IPS DF 6.9 (cell line): ENCODE data around the gene ZNF48.

Experiments used
- DNase-seq: peaks from one replicate; pipeline ENCODE4 v3.0.0-alpha.2; 2013; ENCODE audit warnings: low read depth, low spot score
- H3K27ac ChIP-seq: one replicate; pipeline ENCODE4 v1.5.1; 2013; ENCODE audit warnings: low read length, control low read depth
- H3K27me3 ChIP-seq: 2 replicates; pipeline ENCODE4 v1.6.1; 2013; ENCODE audit warnings: mild to moderate bottlenecking, low read length; ENCODE audit not compliant: control insufficient read depth, insufficient read depth
- H3K36me3 ChIP-seq: 2 replicates; pipeline ENCODE4 v1.6.1; 2013; ENCODE audit warnings: low read length; ENCODE audit not compliant: control insufficient read depth, insufficient read depth
- H3K4me1 ChIP-seq: 2 replicates; pipeline ENCODE4 v1.6.1; 2013; ENCODE audit warnings: low read length; ENCODE audit not compliant: control insufficient read depth, insufficient read depth
- H3K4me3 ChIP-seq: 2 replicates; pipeline ENCODE4 v1.5.1; 2013; ENCODE audit warnings: mild to moderate bottlenecking, low read length
- H3K9me3 ChIP-seq: 2 replicates; pipeline ENCODE4 v1.6.1; 2013; ENCODE audit warnings: low read length, inconsistent platforms; ENCODE audit not compliant: control insufficient read depth, insufficient read depth
- WGBS: extraction: QIAGEN DNeasy Blood & Tissue Kit; methylation state at CpG from one replicate; pipeline ENCODE4 v1.1.7; 2013; ENCODE audit warnings: mixed read lengths, missing lambda C conversion rate; ENCODE audit not compliant: insufficient read length, insufficient coverage; 5-methylcytosine and 5-hydroxymethylcytosine counted together

The ZNF48 gene

GRCh38 chr16:30444231-30445148 lies 49.3 kb downstream of the ZNF48 start:
- no peak for DNase-seq
- Histone ChIP-seq H3K27ac (no peak overlapping the region), H3K36me3 (no peaks in the 10 kb centered on the region), H3K4me1 (no peaks in the 10 kb centered on the region; the same call in 1 of the 2 replicates), H3K9me3 (no peaks in the 10 kb centered on the region), H3K27me3 (no peaks in the 10 kb centered on the region), H3K4me3 (peak overlapping the region; percentile 59; the same call in 1 of the 2 replicates)
- WGBS = no CpG with 5 or more reads among the region's 29 CpGs

- no peaks in the 10 kb centered on the region for H3K27me3 ChIP-seq
- no peaks in the 10 kb centered on the region; the same call in 1 of the 2 replicates for H3K4me1 ChIP-seq
- no peaks in the 10 kb centered on the region for H3K9me3 ChIP-seq
- H3K36me3 ChIP-seq = no peaks in the 10 kb centered on the region
- no CpG with 5 or more reads among the region's 11 CpGs for WGBS
- DNase-seq = no peak
- H3K27ac ChIP-seq = no peak overlapping the region
- H3K4me3 ChIP-seq = peak overlapping the region; percentile 59; the same call in 1 of the 2 replicates
Measured at GRCh38 chr16:30445149-30445407, 49.9 kb downstream of the ZNF48 start.

GRCh38 chr16:30445408-30446202 lies 50.4 kb downstream of the ZNF48 start, which contains the start of gene SEPHS2:
SEPHS2 (minus strand) TSS chr16:30445874; CDS start chr16:30445727, 147 bp downstream.
- H3K27ac ChIP-seq = no peak within 1 kb of the TSS
- WGBS = no CpG with 5 or more reads among the region's 59 CpGs

GRCh38 chr16:30446203-30446595 lies 51.0 kb downstream of the ZNF48 start:
- Histone ChIP-seq H3K9me3 (no peaks in the 10 kb centered on the region), H3K27ac (no peak overlapping the region), H3K27me3 (no peaks in the 10 kb centered on the region), H3K4me1 (no peaks in the 10 kb centered on the region; the same call in 1 of the 2 replicates), H3K36me3 (no peaks in the 10 kb centered on the region), H3K4me3 (no peak overlapping the region)
- WGBS = no CpG with 5 or more reads among the region's 10 CpGs
- DNase-seq = no peak

More at GRCh38 chr16:30445408-30446202, 50.4 kb downstream of the ZNF48 start, which contains the start of gene SEPHS2:
- no peaks in the 10 kb centered on the region for H3K36me3 ChIP-seq
- no peaks in the 10 kb centered on the region for H3K9me3 ChIP-seq
- no peaks in the 10 kb centered on the region; the same call in 1 of the 2 replicates for H3K4me1 ChIP-seq
- peak; percentile 89 for DNase-seq
- peak within 1 kb of the TSS; percentile 59 for H3K4me3 ChIP-seq
- H3K27me3 ChIP-seq = no peaks in the 10 kb centered on the region

- Histone ChIP-seq H3K4me3 (no peak overlapping the region), H3K27ac (no peak overlapping the region), H3K9me3 (no peaks in the 10 kb centered on the region), H3K27me3 (no peaks in the 10 kb centered on the region), H3K36me3 (no peaks in the 10 kb centered on the region), H3K4me1 (no peaks in the 10 kb centered on the region; the same call in 1 of the 2 replicates)
- WGBS = no CpG with 5 or more reads among the region's 12 CpGs
- no peak for DNase-seq
Measured at GRCh38 chr16:30447512-30448226, 52.4 kb downstream of the ZNF48 start.

- Histone ChIP-seq H3K4me1 (no peaks in the 10 kb centered on the region; the same call in 1 of the 2 replicates), H3K36me3 (no peaks in the 10 kb centered on the region), H3K4me3 (no peak overlapping the region), H3K9me3 (no peaks in the 10 kb centered on the region), H3K27me3 (no peaks in the 10 kb centered on the region), H3K27ac (no peak overlapping the region)
- WGBS = no CpG with 5 or more reads among the region's 3 CpGs
- DNase-seq = no peak
Measured at GRCh38 chr16:30449116-30449435, 53.9 kb downstream of the ZNF48 start.
